HAP-1 (cell line): ENCODE data around the gene SCT.

Source experiments
- DNase-seq, 2 experiments: peaks; one replicate each; pipeline ENCODE4 v3.0.0-alpha.2; 2016 to 2020; ENCODE audit warnings: low spot score in 2 of 2
- H3K27me3 ChIP-seq: fragments of 250-450 bp; sonication (Bioruptor Pico); 2 replicates; pipeline ENCODE4 v1.5.1; 2020; ENCODE audit warnings: low read depth, mild to moderate bottlenecking, moderate library complexity
- H3K36me3 ChIP-seq: fragments of 250-450 bp; sonication (Bioruptor Pico); replicated peaks from 2 replicates; pipeline ENCODE4 v1.5.1; 2020; ENCODE audit warnings: mild to moderate bottlenecking
- H3K4me1 ChIP-seq: fragments of 250-450 bp; sonication (Bioruptor Pico); 2 replicates; pipeline ENCODE4 v1.5.1; 2020; ENCODE audit warnings: mild to moderate bottlenecking
- H3K4me3 ChIP-seq: fragments of 250-450 bp; sonication (Bioruptor Pico); 2 replicates; pipeline ENCODE4 v1.5.1; 2020; ENCODE audit warnings: mild to moderate bottlenecking, moderate library complexity
- H3K9me3 ChIP-seq: fragments of 250-450 bp; sonication (Bioruptor Pico); 2 replicates; pipeline ENCODE4 v1.5.1; 2020; ENCODE audit warnings: mild to moderate bottlenecking, moderate library complexity
- in situ Hi-C: fragments of 300-500 bp; cut with MboI; formaldehyde crosslinking; loops from 3 replicates; pipeline ENCODE4 v1.14.3; 2020; ENCODE audit warnings: low sequenced_read_pairs, inconsistent platforms, mixed read lengths

The SCT gene

GRCh38 chr11:637593-638521 is 10.9 kb upstream of the SCT start:
- Histone ChIP-seq H3K36me3 (no peaks in the 10 kb centered on the region; the same call in 1 of the 2 replicates), H3K9me3 (no peaks in the 10 kb centered on the region), H3K27me3 (no peaks in the 10 kb centered on the region), H3K4me1 (peaks cover 4% of the 10 kb centered on the region), H3K4me3 (no peak overlapping the region)
- in situ Hi-C loops = no loop called here
- DNase-seq = no peak

- in situ Hi-C loops = no loop called here
- H3K36me3 ChIP-seq = no peaks in the 10 kb centered on the region; the same call in 1 of the 2 replicates
- no peaks in the 10 kb centered on the region for H3K27me3 ChIP-seq
- H3K4me3 ChIP-seq = no peak overlapping the region
- no peaks in the 10 kb centered on the region for H3K9me3 ChIP-seq
- no peak for DNase-seq
- H3K4me1 ChIP-seq = peaks cover 4% of the 10 kb centered on the region
These were observed 10.3 kb upstream of the SCT start for GRCh38 chr11:637333-637592.

- no peaks in the 10 kb centered on the region; the same call in 1 of the 2 replicates for H3K36me3 ChIP-seq
- H3K4me3 ChIP-seq = no peak within 1 kb of the TSS
- DNase-seq = no peak
- H3K27me3 ChIP-seq = no peaks in the 10 kb centered on the region
- in situ Hi-C loops = no loop called here
- peaks cover 4% of the 10 kb centered on the region for H3K4me1 ChIP-seq
- no peaks in the 10 kb centered on the region for H3K9me3 ChIP-seq
These were observed 9.7 kb upstream of the SCT start, which contains the start of gene DRD4 for GRCh38 chr11:636511-637332. Gene DRD4 (plus strand): TSS chr11:637269. CDS start chr11:637305, 36 bp downstream.

GRCh38 chr11:635945-636510 is 9.0 kb upstream of the SCT start:
- H3K4me3 ChIP-seq = no peak overlapping the region
- H3K4me1 ChIP-seq = peaks cover 4% of the 10 kb centered on the region
- H3K36me3 ChIP-seq = no peaks in the 10 kb centered on the region; the same call in 1 of the 2 replicates
- H3K9me3 ChIP-seq = no peaks in the 10 kb centered on the region
- H3K27me3 ChIP-seq = no peaks in the 10 kb centered on the region
- in situ Hi-C loops = no loop called here
- no peak for DNase-seq

- H3K4me1 ChIP-seq = no peaks in the 10 kb centered on the region
- no peaks in the 10 kb centered on the region for H3K9me3 ChIP-seq
- no peak overlapping the region for H3K4me3 ChIP-seq
- no peaks in the 10 kb centered on the region for H3K27me3 ChIP-seq
- H3K36me3 ChIP-seq = no peaks in the 10 kb centered on the region
- DNase-seq = no peak
- in situ Hi-C loops = no loop called here
These were observed 3.9 kb upstream of the SCT start for GRCh38 chr11:630871-631270.

GRCh38 chr11:629237-629583 is 2.2 kb upstream of the SCT start:
- no peaks in the 10 kb centered on the region for H3K4me1 ChIP-seq
- H3K4me3 ChIP-seq = no peak overlapping the region
- no peaks in the 10 kb centered on the region for H3K9me3 ChIP-seq
- H3K27me3 ChIP-seq = no peaks in the 10 kb centered on the region
- H3K36me3 ChIP-seq = no peaks in the 10 kb centered on the region
- in situ Hi-C loops = no loop called here
- no peak for DNase-seq

GRCh38 chr11:628056-628455 is 1.1 kb upstream of the SCT start:
- Histone ChIP-seq H3K36me3 (no peaks in the 10 kb centered on the region), H3K4me1 (no peaks in the 10 kb centered on the region), H3K27me3 (no peaks in the 10 kb centered on the region), H3K9me3 (no peaks in the 10 kb centered on the region), H3K4me3 (no peak overlapping the region)
- no peak for DNase-seq
- in situ Hi-C loops = no loop called here

- in situ Hi-C loops = no loop called here
- DNase-seq = no peak
- Histone ChIP-seq H3K27me3 (no peaks in the 10 kb centered on the region), H3K9me3 (no peaks in the 10 kb centered on the region), H3K36me3 (no peaks in the 10 kb centered on the region), H3K4me3 (no peak overlapping the region), H3K4me1 (no peaks in the 10 kb centered on the region)
These were observed 261 bp upstream of the SCT start for GRCh38 chr11:627308-627576.

- DNase-seq = no peak
- H3K27me3 ChIP-seq = no peaks in the 10 kb centered on the region
- no peaks in the 10 kb centered on the region for H3K36me3 ChIP-seq
- no peaks in the 10 kb centered on the region for H3K4me1 ChIP-seq
- no peaks in the 10 kb centered on the region for H3K9me3 ChIP-seq
- no peak overlapping the region for H3K4me3 ChIP-seq
- in situ Hi-C loops = no loop called here
These were observed 1.2 kb downstream of the SCT start for GRCh38 chr11:625636-626268.

- DNase-seq = no peak
- H3K27me3 ChIP-seq = no peaks in the 10 kb centered on the region
- H3K4me1 ChIP-seq = no peaks in the 10 kb centered on the region
- no peaks in the 10 kb centered on the region for H3K9me3 ChIP-seq
- no peak within 1 kb of the TSS for H3K4me3 ChIP-seq
- no peaks in the 10 kb centered on the region for H3K36me3 ChIP-seq
- in situ Hi-C loops = no loop called here
These were observed 2.0 kb downstream of the SCT start, which contains the start of gene CDHR5 for GRCh38 chr11:624705-625635. Gene CDHR5 (minus strand): TSS chr11:624955. CDS start chr11:624902, 53 bp downstream.

GRCh38 chr11:623999-624704 is 2.8 kb downstream of the SCT start:
- Histone ChIP-seq H3K27me3 (no peaks in the 10 kb centered on the region), H3K4me3 (no peak overlapping the region), H3K9me3 (no peaks in the 10 kb centered on the region), H3K4me1 (no peaks in the 10 kb centered on the region), H3K36me3 (no peaks in the 10 kb centered on the region)
- no peak for DNase-seq
- in situ Hi-C loops = no loop called here

- Histone ChIP-seq H3K36me3 (no peaks in the 10 kb centered on the region), H3K27me3 (no peaks in the 10 kb centered on the region), H3K4me3 (no peak overlapping the region), H3K9me3 (no peaks in the 10 kb centered on the region), H3K4me1 (no peaks in the 10 kb centered on the region)
- DNase-seq = no peak
- in situ Hi-C loops = no loop called here
These were observed 3.6 kb downstream of the SCT start for GRCh38 chr11:623349-623869.
